HG03108 (cell line): ENCODE data around the gene C10orf143.

ENCODE experiments used
- ATAC-seq: cut with Tn5 transposase; IDR thresholded peaks from one replicate; pipeline ENCODE4 v1.9.1; 2021; ENCODE audit warnings: moderate library complexity; ENCODE audit not compliant: unreplicated experiment

The C10orf143 gene

GRCh38 chr10:130054021-130054420 is 56.6 kb downstream of the C10orf143 start:
- no peak for ATAC-seq

- ATAC-seq: no peak
These were observed 57.1 kb downstream of the C10orf143 start for GRCh38 chr10:130053561-130053960.

DNA sequence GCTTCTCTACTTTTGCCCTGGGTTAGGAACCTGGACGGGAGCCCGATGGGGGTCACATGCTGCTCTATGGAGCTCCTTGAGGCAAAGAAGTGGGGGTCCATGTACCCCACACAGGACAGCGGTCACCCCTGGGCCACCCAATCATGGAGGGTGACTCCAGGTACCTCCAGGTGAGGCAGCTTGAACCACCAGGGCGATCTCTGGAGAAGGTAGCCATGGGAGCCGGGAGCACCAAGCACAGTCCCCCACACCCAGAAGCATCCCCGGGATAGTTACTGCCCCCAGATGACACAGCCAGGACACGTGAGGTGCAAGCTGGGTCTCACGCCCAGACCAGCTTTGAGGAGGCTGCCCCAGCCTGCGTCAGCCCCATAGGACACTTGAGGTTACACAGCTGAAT is 58.4 kb downstream of the C10orf143 start:
- no peak for ATAC-seq

DNA sequence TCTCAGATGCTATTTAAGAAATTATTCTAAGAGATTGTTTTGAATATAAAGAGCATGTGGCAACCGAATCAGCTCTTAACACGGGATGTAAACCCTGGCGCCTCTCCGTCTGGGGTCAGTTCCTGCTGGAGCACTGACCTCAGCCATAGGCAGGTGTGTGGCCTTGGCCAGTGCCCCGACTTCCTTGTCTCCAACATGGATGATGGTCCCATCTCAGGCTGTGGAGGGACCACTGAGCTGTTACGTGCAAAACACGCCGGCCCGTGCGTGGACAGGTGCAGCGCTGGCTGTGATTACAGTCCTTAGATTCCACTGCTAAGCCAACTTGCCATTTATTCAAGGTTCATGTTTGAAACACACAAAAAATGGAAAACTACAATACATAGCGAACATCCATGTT is 59.9 kb downstream of the C10orf143 start:
- ATAC-seq: no peak

DNA sequence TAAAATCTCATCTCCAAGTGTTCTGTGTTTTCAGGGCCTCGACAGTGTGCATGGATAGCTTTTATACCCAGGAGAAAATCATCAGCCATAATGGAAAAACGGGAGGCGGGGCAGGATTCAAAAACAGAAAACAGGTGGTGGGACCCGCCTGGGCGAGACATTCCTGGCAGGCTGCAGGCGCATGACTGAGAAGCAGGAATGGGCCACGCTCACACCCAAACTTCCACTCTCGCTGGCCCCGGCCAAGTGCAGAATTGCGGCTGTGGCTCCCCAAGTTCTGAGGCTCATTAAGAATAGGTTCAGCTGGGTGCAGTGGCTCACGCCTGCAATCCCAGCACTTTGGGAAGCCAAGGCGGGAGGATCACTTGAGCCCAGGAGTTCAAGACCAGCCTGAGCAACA is 60.6 kb downstream of the C10orf143 start:
- ATAC-seq: no peak

GRCh38 chr10:130049244-130049643 is 61.4 kb downstream of the C10orf143 start:
- no peak for ATAC-seq

DNA sequence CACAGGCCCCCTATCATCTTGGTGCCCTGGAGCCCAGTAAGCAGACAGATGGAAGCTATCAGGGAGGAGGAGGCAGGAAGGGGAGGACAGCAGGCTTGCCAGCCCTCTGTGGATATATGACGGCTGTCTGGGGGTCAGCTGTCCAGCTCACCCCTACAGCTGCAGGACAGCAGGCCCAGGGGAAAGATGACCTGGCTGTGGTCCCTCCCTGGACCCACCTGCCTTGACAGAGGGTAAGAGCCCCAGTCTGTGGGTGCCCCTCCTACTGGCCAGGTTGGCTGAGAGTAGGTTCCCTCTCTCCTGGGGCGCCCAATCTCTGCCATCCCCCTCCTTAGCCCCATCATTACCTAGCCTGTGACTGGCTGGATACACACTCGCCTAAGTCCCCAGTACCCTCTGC is 62.5 kb downstream of the C10orf143 start:
- ATAC-seq: no peak

DNA sequence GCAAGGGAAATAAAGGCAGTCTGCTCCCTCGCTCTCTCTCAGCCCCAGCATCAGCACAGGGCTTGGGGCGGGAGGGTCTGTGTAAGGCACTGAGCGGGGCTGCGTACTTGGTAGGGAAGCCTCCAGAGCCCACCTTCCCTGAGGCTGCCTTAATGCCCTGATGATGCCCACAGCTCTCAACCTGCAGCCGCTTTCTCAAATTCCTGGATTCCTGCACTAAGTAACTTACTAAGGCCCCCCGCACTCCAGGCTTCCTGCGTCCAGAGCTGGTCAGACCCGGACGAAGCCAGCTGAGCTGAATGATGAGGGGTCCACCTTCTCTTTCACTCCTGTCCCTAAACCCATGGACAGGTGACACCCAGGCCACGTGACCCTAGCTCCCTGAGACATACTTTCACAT is 63.3 kb downstream of the C10orf143 start:
- no peak for ATAC-seq

DNA sequence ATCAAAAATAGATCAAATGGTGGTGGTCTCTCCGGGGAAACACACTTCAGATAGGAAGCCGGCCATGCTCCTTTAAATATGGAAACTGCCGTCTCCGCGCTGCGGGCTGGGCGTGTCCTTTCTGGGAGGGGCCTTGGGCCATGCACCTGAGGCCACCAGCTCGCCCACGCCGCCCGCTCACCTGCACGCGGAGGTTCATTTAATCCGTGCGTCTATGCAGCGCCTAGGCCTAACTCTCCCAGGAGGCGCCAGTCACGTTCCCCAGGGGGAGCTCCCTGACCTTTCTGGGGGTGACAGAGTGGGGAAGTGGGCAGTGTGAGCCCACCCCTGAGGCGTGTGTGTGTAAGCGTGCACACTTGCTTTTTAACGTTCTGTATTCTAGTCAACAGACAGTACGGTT is 64.0 kb downstream of the C10orf143 start:
- ATAC-seq: no peak

DNA sequence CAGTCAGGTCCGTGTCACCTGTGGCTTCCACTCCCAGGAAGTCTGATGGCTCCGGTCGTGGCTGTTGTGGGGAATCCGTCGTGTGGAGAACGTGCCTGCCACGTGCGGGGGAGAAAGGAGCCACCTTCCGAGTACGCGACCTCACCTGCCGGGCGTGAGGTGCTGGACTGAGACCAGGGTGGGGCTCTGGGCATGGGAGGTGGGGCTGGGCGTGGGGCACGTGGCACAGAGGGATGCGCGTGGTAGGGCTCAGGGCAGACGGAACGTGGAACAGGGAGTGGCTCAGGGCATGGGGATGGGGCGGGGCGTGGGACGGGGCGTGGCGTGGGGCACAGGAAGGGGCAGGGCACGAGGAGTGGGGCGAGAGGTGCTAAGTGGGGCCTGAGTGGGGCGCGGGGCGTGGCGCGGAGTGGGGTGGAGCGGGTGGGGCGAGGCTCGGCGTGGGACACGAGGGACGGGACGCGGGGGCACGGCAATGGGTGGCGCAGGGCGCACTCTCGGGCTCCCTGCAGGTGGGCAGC is 64.8 kb downstream of the C10orf143 start:
- ATAC-seq: no peak

DNA sequence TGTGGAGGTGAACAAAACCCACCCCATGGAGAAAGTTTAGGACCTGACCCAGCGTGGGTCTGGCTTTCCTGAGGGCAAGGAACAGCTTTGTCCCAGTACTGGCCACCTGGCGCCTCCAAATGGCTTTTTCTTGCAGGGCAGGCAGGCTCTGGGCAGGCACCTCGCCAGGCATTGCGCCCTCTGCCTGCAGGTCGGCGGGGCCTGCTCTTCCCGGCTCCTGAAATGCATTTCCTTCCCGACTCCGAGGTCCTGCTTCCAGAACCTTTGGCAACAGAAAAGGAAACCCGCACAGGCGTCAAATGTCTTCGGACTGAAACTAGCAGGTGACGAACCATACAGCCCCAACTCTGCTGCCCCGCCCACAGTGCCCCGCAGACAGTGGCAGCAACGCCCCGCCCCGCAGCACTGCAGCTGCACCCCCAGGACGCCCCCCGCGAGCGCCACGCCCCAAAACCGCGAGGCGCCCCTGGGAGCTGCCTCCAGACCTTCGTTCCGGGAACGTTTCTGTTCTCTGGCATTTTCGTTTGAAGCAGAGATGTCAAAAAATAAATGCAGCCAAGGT is 65.5 kb downstream of the C10orf143 start:
- ATAC-seq: no peak

DNA sequence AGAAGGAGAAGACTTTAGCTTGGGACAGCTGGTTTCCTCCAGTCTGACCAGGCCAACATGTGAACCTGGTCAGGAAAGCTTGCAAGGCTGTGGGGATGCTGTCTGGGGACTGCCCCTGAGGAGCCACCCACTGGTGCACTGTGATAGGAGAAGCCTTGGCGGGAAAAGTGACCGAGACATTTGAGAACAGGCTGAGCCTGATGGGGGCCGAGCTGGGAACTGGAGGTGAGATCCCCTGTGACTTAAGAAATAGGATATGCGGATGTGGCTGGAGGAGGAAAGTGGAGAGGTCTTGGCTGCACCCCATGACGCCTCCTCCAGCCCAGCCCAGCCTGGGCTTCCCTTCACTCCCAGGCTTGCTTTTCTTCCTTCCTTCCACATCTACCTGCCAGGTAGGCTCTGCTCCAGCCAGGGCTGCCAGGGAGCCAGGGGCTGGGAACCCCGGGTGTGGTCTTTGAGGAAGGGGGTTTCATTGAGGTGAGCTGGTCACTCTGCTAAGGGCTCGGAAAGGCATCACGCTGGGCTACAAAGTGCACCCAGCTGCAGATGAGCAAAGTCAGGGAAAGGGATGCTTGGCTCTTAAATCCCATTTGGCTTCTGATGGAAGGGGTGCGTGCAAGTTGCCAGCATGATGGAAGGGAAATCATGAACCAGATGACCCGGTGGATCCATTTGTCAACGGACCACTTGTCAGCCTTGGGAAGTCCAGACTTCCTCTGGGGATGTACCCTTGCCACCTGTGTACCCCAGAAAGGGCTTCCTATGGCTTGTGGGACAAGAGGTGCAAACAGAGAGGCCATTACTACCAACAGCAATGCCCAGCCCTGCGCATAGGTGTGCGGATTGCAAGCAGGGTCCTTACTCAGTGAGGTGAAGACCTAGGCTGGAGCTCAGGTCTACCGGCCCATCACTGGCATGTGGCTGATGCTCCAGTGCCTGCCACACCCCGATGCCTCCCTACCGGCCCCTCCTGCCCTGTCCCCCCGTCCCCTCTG is 66.3 kb downstream of the C10orf143 start:
- no peak for ATAC-seq

GRCh38 chr10:130043491-130043890 is 67.1 kb downstream of the C10orf143 start:
- ATAC-seq: no peak

DNA sequence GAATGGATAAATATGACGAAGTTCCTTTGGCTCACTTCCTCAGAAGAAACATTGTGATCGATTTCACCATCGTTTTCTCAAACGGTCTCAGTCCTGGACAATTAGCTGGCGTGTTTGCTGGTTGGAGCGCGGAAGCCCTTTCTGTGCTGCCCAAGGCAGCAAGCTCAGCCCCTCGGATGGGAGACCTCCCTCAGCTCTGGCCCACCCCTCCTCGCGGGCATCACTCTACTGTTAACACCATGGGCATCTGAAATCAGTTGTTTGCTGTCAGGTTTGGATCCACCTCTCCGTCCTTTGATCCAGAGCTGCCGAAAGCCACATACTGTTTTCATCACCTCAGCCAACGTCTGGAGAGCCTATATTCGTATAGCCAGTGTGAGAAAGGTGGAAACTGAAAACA is 68.2 kb downstream of the C10orf143 start:
- no peak for ATAC-seq

DNA sequence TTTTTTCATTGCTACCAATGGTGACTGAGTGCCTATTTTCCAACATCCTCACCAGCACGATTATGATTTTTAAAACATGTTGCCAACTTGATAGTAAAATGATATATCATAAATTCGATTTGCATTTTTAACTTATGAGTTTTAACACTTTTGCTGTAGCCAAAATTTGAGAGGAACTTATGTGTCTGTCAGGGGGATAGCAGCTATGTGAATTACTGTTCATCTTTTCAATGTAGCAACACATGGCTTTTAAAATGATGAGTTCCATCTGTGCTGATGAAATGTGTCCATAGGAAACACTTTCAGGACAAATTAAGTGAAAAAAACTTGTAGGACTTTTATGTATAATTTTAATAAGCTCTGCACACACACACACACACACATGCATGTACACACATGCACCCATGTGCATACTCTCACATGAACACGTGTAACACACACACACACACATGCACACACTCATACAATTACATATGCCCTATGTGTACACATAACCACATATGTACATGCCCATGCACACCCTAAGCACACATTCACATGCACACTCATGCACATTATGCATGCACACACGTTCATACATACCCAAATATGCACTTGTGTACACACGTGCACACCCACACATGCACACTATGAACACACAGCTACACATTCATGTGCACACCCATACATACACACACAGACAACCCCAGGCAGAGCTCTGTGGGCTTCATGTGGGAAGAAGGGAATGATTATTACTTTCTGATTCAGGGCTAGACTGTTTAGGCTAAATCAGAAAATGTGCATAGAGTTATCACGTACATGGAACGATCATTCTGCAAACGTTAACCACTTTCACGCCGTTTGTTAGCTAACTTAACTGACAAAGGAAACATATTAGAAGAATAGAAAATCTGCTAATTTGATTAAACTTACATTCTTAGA is 68.9 kb downstream of the C10orf143 start:
- ATAC-seq: no peak

- ATAC-seq: no peak
These were observed 69.8 kb downstream of the C10orf143 start for GRCh38 chr10:130040817-130041330.

- no peak for ATAC-seq
These were observed 70.3 kb downstream of the C10orf143 start for GRCh38 chr10:130040351-130040750.

GRCh38 chr10:130039141-130039540 is 71.5 kb downstream of the C10orf143 start:
- no peak for ATAC-seq

DNA sequence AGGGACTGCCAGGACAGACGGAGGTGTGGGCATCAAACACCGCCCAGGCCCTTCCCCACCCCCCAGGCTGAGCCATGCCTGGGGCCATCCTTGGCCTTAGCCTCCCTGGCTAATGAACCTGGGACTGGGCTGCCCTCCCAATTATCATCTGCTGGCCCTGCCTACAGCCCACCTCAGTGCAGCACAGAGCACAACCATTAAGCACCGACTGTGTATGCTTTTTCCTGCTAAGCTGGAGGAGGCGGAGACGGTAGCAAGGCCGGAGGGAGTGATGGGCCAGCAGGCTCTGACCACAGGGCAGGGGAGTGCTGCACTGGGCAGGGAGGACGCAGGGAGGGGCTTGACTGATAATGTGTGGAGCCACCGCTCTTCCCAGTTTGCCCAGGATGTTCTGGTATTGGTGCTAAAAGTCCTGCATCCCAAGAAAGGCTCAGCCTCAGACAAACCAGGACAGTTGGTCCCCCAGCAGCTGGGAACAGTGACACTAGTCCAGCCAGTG is 72.0 kb downstream of the C10orf143 start:
- no peak for ATAC-seq

DNA sequence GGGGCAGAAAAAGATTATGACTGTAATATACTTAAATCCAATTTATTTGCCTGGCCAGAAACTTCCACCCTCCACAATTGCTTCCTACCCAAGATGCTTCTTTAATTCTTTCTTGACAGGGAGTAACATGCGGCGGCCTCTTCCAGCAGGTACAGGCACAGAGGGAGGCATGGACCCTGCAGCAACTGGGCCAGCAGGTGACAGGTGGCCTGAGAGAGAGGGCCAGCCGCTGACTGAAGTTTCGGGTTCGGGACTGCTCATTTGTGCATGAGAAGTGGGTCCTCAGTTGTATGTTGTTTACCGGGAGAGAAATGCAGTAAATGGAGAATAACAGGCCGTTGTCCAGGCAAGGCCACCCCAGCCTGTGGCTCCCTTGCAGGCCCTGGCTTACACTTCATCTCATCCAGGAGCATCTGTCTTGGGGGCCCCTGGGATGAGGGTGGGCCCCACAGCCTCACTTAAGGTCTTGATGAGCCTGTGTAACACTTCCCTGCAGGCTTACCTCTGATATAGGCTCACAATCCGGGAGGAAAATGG is 72.5 kb downstream of the C10orf143 start:
- no peak for ATAC-seq
